NCI-H526 treated with DMSO at 0.1 percent for 48 hours (cell line): ENCODE data around the gene PLEKHO1.

Experiments used
- DNase-seq: peaks from one replicate; lab custom pipeline; 2025; lab: John Stamatoyannopoulos, UW

The PLEKHO1 gene

DNA sequence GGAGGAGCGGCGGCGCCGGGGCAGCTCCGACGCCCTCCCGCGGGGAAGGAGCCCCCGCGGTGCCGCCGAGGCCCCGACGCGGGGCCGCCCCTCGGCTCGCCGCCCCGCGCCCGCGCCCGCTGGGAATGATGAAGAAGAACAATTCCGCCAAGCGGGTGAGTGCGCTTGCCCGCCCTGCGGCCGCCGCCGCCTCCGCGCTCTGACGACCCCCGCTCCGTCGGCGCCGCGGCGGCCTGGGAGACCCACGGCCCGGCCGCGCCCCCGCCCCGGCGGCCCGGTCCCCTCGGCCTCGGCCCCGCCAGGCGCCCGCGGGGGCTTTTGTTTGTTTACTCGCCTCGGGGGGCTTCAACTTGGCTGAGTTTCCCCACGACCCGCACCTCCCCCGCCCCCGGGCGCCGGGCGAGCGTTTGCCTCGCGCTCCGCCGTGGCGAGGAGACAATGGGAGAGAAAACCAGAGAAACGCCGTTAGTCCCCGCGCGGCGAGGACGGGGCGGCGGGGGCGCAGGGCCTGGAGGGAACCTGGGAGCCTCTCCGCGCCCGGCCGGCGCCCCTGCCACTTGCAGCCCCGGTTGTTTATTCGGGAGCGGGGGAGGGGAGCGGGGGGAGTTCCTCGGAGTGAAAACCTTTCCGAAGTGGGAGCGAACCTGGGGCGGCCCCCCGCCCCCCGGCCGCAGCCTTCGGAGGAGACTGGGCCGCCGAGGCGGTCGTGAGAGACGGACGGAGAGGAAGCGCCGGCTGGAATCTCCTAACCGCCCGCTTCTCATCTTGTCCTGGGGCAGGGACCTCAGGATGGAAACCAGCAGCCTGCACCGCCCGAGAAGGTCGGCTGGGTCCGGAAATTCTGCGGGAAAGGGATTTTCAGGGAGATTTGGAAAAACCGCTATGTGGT lies 661 bp downstream of the PLEKHO1 start:
- DNase-seq: peak; percentile 75

DNA sequence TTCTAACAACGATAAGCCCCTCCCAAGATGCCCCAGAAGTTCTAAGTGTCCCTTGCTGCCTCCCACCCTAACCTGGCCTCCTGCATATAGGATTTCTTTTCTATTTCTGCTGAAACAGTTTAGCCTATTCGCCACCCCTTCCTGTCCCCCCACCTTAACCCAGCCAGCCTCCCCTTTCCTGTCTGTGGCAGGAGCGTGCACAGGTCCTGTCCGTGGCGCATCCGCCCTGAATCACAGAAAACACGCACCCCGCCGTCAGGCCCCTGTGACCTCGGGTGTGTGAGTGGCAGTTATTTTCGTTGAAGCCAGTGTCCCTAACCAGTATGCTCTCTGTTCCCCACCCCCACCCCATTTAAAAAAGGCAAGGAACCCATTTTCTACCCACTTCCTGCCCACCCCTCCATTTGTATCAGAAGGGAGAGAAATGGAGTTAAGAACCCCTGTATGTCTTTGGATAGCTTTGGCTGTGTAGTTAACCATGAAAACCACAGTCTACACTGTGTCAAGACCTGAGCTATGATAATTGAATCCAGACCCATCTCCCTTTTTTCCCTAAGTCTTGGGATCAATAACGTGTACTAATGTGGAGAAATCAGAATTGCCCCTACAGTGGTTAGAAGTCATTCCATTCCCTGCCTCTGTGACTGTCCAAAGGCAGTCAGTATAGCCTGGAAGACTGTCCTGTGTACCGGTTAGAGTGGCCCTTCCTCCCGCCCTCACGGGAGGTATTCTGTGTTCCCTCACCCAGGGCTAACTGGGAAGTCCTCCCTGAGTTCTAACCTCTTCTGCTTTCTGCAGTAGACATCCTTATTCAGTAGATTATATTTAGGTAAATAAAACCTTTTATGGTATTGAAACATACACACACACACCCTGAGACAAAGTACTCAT lies 1.8 kb downstream of the PLEKHO1 start:
- DNase-seq: no peak

DNA sequence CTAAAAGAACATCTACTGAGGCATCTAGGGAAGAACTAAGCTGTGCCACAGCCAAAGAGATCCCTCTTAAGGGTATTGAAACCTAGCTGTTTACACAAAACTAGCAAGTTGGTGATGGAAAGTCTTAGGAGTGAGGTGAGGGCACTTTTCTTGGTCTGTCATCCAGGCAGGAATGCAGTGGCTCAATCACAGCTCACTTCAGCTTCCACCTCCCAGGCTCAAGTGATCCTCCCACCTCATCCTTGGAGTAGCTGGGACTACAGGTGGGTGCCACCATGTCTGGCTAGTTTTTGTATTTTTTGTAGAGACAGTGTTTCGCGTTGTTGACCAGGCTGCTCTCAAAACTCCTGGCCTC lies 2.4 kb downstream of the PLEKHO1 start:
- DNase-seq: no peak

DNA sequence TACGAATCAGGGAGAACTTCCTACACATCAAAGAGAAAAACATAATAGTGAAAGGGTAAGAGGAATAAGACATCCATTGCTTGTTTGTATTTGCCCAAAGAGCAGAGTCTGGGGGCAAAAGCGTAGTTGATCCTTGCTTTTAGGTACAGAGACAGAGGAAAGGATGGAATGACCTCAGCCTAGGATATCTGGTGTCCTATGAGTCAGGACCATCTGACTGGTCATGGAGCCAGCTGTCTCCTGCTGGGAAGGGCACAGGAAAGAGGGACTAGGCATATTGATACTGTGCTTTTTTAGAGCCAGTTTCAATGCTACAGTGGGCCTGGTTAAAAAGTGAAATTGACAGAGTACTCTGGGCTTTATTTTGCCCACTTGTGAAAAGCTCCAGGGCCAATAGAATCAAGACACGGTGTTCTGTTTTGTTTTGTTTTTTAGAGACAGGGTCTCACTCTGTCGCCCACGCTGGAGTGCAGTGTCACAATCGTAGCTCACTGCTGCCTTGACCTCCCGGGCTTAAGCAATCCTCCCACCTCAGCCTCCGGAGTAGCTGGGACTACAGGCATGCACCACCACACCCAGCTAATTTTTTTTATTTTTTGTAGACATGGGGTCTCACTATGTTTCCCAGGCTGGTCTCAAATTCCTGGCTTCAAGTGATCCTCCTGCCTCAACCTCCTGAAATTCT lies 3.2 kb downstream of the PLEKHO1 start:
- DNase-seq: no peak

DNA sequence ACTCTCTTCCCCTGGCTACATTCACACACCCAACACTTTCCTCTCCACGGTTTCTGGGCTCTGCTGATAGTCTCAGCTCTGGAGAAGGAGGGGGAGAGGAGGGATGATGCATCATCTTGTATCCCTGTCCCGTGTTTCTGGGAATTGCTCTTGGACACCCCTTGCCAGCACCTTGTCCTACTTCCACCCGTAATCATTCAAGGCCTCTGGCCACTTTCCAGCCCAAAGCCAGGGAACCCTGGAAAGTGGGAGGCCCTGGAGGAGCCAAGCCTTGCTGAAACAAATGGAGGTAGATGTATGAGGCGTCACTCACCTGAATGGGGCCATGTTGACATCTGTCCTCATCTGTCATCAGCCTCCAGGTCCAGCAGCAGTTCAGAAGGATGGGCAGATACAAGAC lies 4.4 kb downstream of the PLEKHO1 start:
- DNase-seq: no peak

DNA sequence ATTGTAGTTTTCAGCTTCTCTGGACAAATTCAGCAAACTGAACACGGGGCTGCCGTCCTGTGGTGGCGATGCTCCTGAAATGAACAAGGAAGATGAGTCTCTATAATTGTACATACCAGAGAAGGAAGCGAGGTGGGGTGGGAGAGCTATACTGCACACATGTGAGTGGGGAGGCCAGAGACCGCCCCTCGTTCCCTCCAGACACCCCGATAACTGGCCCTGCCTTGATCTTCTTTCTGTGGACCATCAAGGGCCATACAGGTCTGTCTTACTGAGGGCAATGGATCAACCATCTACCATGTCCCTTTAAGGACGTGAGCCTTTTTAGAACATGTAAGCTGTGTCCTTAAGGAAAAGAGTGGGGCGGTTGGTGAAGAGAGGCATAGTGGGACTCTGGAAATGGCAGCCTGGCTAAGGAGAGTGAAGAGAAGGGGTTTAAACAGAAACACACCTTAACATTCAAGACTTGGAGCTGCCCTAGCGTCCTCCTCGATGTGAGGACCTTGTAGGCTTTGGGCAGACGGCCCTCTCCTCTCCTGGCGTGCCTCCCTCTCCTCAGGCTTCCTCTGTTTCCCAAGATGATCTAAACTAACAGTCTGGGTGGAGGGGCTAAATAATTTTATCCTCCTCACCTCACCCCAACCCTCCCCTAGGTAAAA lies 5.8 kb downstream of the PLEKHO1 start:
- DNase-seq: no peak

DNA sequence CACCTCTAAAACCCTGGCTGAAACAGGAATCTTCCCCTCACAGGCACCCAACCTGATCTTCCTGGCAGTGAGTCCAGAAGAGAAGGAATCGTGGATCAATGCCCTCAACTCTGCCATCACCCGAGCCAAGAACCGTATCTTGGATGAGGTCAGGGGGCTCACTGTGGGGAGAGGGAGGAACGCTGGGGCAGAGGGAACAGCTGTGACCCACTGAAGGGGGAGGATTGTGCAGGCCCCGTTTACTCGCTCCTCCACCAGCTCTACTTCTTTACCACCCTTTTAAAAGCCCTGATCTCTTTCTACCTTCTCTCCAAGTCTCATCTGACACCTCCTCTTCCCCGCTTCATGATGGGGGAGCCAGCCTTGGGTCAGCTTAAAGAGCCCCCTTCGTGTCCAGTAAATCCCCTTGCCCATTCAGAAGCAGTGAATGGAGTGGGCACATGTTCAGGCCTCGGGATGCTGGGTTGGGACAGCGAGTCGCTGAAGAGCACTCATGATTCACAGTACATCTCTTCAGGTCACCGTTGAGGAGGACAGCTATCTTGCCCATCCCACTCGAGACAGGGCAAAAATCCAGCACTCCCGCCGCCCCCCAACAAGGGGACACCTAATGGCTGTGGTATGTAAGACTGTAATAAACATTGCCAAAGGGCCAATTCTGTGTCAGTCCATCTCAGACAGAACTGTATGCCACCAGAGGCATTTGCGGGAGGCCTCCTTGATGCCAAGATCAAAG lies 7.3 kb downstream of the PLEKHO1 start:
- no peak for DNase-seq

DNA sequence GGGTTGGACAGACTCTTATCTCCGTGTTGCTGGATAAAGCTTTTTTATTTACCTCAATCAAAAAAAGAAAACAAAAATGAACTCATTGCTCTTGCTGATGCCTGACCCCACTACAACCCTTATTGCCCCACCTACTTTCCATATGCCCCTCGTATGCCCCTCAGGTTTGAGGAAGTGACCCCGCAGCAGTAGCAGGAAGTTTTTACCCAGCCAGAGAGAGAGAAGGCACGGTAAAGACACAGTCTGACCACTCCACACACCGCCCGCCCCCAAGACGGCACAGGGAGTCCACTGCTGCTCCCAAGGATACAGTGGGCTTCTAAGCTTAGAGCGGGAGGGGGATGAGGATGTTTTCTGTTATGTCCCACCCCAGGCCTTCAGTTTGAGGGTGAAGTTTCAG lies 9.8 kb downstream of the PLEKHO1 start:
- DNase-seq: no peak

DNA sequence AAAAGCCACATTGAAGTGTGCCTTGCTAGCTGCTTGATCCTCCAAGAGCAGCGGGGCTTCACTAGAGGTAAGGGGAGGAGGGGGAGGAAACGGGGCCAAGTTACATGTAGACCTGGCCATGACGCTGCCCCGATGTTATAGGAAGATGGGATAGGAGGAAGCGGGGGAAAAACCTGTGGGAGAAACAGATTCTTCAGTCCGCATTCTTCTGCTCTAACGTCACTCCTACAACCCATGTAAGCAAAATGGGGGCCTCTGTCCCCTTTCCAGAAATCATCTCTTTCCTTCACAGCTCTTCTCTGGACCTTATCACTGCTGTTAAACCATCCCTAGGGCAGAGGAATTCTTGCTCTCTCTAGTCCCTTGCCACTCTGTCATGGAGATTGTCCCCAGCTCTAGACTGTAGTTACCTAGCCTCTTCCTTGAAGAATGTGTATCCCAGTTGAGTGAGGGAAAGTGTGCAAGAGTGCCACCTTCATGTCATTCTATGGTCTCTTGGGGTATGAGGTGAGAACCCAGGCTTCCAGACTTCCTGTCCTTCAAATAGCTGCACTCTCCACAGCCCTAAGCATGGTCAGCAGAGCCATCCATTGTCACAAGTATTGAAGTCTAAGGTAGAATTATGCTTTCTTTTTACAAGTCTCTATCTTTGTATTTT lies 11.4 kb downstream of the PLEKHO1 start:
- no peak for DNase-seq

DNA sequence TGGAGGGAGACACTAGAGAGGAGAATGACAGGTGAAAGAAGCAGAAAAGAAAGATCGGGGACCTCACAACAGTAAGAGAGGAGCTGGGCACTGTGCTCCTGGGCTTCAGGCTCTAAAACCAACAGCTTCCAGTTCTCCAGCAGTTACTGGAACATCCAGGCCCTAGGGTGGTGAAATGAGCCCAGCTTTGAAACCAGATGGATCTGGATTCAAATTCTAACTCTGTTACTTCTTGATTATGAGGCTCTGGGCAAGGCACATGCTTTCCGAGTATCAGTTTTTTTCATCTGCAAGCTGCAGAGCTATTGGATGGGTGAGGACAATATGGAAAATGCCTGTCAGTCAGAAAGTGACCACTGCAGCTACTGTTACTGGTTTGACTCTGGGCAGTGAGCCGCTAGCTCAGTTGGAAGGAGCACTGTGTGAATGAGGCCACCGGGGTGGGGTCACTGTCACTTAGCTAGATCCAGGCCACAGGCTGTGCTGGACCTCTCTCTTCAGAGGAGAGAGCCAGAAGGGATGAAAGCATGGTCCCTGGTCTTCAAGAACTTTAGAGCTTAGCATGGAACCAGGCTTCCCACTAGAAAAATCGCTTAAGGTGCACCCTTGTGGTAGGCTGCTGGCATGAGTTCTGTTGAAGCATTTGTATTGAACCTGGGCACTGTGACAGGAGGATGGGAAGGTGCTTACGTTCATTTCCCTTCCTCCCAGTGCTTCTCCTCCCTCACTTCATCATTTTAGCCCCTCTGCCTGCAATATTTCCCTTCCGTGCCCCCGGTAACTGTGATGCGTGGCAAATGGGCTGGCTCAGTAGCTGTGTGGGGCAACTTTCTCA lies 12.2 kb downstream of the PLEKHO1 start:
- no peak for DNase-seq

DNA sequence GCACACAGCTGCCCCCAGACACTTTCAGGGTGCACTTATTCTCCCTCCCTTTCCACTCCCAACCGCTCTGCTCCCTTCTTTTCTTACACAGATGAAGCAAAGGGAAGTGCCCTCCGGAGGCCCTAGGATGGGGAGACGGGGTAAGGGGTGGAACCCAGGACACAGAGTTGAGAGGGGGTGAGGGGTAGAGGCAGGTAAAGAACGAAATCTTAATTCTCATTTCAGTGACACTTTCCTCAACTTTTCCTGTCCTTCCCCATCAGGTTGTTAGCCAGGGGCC lies 12.8 kb downstream of the PLEKHO1 start:
- DNase-seq: no peak

DNA sequence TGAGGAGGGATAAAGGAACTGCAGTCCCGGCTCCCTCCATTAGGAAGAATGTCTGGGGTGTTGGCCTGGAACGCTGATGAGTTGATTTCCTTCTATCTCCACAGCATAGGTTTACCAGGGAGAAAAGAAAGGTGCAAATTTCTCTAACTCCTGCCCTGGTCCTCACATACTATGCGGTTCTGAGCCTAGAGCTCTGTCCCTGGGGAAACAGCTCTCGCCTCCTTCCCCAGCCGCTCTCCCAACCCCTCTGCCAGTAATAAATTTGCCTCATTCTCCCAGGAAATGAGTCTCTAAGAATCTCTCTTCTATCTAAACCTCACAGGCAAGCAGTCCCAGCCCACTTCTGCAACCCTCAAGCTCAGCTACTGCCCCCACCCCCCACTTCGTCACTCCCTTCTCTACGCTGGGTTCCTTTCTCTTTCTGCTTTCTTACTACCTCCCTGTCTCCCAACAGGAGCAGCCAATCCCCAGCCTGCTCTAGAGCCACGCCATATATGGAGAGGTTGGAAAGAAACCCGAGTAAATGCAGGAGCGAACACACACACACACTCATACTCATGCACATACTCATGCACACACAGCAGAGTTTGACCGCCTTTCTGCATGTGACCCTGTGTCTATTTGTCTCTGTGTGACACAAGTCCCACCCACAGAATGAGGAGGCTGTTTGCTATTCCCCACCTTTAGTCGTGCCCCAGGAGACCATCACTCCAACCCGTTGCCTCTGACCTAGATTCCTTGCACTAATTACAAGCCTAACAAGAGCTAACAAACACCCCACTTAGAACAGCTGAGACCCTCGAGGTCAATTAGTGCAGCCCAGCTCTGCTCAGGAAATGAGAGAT lies 13.4 kb downstream of the PLEKHO1 start:
- DNase-seq: peak; percentile 96

DNA sequence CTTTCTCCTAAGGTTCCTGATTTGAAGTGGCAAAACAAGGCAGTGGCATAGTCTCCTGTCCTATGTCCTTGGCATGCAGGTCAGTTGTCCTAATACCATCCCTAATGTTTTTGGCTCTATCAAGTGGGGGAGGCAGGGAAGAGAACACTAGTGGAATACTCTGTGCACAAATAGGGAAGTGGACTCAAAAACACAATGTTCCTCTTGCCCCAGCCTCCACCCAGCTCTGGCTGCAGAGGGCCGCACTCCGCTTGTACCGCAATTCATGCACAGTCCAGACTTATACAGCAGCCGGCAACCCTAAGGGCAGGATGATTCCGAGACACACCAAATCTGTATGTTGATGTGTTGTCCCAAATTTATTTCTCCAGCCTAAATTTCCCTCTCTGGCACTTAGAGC lies 14.5 kb downstream of the PLEKHO1 start:
- DNase-seq: no peak

DNA sequence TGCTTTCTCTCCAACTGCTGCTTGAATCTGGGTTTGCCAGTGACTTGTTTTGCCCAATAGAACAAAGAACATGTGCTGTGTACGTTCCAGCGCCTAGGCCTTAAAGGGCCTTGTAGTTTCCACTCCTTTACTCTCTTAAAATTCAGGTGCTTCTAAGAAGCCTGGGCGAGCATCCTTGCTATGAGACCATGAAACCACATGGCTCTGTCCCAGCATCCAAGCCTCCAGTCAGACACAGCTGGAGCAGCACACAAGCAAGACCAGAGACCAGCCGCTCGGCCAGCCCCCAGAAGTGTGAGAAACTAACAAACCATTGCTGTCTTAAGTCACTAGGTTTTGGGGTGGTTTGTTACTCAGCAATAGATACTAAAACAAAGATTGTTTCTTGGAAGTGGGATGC lies 15.1 kb downstream of the PLEKHO1 start:
- no peak for DNase-seq

DNA sequence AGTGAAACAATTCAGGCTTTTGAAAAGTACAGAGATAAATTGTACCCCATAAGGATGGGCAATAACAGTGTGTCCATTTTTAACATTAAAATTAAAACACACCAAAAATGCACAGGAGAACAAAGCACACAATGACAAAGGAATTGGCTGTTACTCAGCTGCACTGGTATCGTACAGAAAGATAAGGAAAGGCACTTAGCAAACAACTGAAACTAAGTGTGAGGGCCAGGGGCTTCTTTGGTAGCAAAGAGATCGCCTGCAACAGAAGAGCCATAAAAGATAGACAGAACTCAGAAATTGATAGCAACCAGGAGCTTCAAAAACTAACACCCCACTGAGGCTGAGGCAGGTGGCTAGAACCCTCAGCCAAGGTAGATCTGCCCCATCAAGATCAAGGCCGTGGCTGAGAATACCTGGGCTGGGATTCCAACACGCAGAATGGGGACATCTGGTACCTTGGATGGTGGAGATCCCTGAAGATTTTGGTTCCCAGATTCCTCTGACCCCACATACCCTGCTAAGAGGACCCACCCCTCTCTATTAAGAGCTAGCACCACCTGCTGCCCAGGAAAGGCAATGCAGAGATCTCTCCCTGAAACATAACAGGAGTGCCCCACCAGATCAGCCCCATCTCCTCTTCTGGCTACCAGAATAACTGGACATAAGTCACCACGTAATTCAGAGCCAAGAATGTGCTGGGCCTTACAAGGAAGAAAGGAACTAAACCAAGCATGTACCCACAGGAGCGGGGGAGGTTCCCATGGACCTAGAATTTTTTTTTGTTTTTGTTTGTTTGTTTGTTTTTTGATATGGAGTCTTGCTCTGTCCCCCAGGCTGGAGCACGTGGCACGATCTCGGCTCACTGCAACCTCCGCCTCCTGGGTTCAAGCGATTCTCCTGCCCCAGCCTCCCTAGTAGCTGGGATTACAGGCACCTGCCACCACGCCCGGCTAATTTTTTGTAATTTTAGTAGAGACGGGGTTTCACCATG lies 16.2 kb downstream of the PLEKHO1 start:
- DNase-seq: peak; percentile 52

DNA sequence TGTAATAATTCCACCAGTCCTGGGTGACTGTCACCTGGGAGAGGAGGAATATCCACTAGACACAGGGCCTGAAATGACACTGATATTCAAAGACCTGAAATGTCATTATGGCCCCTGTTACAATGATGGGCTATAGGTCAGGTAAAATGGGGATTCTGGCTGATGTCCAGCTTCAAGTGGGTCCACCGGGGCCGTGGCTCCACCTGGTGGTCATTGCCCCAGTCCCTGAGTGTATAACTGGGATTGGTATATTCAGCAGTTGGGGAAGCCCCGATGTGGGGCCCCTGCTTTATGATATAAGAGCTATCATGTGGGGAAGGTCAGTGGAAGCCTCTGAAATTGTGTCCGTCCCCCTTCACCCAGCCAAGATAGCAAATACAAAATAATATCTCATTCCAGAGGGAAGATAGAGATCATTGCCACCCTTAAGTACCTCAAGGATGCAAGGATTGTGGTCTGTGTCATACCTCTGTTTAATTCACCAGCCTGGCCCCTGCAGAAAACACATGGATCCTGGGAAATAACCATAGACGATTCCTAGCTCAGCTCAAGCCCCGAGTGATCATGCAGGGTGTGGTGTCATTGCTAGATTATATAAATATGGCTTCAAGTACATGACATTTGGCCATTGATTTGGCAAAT lies 19.4 kb downstream of the PLEKHO1 start:
- peak; percentile 63 for DNase-seq

DNA sequence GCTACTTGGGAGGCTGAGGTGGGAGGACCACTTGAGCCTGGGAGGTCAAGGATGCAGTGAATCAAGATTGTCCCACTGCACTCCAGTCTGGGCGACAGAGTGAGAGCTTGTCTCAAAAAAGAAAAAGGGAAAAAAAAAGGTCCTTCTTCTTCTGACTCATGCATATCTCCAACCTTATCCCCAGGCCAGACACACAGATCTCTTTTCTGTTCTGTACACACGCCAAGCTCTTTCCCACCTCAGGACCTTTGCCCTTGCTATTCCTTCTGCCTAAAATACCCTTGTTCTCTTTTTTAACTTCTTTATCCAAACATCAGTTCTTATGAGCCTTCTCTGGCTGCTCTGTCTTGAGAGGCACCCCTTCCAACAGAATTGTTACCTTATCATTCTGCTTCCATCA lies 22.1 kb downstream of the PLEKHO1 start:
- no peak for DNase-seq
